Liver (tissue), 9 donors: ENCODE results near the gene LENEP. TPM values are rescaled to one million over a fixed set of nuclear protein-coding genes. Genes with fewer than 3 reads are reported as not detected.

Experiments
- DNase-seq: peaks from one replicate; pipeline ENCODE4 v3.0.0-alpha.2; 2017; ENCODE audit warnings: low spot score
- H3K27ac ChIP-seq, 2 donors: one replicate each; pipeline ENCODE4 v1.7.0; 2013; ENCODE audit warnings: inconsistent platforms in 2 of 2, low read length in 2 of 2, control low read depth in 1 of 2, low read depth in 1 of 2, mild to moderate bottlenecking in 1 of 2
- H3K27me3 ChIP-seq, 4 donors: one replicate each; pipeline versions ENCODE4 v1.6.1 to v1.7.0; 2013; ENCODE audit warnings: low read length in 3 of 4, inconsistent platforms in 1 of 4, mild to moderate bottlenecking in 1 of 4, moderate library complexity in 1 of 4; ENCODE audit not compliant: control insufficient read depth in 4 of 4, insufficient read depth in 4 of 4
- H3K36me3 ChIP-seq, 4 donors: one replicate each; pipeline versions ENCODE4 v1.6.1 to v1.7.0; 2013; ENCODE audit warnings: low read length in 3 of 4, mild to moderate bottlenecking in 3 of 4, low read depth in 1 of 4, moderate library complexity in 1 of 4; ENCODE audit not compliant: control insufficient read depth in 4 of 4, insufficient read depth in 3 of 4
- H3K4me1 ChIP-seq, 4 donors: one replicate each; pipeline versions ENCODE4 v1.6.1 to v1.7.0; 2013; ENCODE audit warnings: low read length in 3 of 4, mild to moderate bottlenecking in 3 of 4, moderate library complexity in 1 of 4; ENCODE audit not compliant: control insufficient read depth in 4 of 4, insufficient read depth in 4 of 4
- H3K4me3 ChIP-seq, 3 donors: one replicate each; pipeline versions ENCODE4 v1.6.1 to v1.7.0; 2013; ENCODE audit warnings: low read length in 3 of 3, control low read depth in 1 of 3, low read depth in 1 of 3, mild to moderate bottlenecking in 1 of 3
- H3K9ac ChIP-seq, 2 donors: one replicate each; pipeline ENCODE4 v1.7.0; 2013; ENCODE audit warnings: low read length in 2 of 2, mild to moderate bottlenecking in 2 of 2, moderate library complexity in 2 of 2, control low read depth in 1 of 2, low read depth in 1 of 2
- H3K9me3 ChIP-seq, 4 donors: one replicate each; pipeline versions ENCODE4 v1.6.1 to v1.7.0; 2013; ENCODE audit warnings: low read length in 3 of 4; ENCODE audit not compliant: control insufficient read depth in 4 of 4
- ATF3 ChIP-seq: IDR thresholded peaks from 2 replicates; pipeline ENCODE4 v1.6.1; 2016; ENCODE audit warnings: antibody characterized with exemption
- CTCF ChIP-seq: fragments of 150-350 bp; IDR thresholded peaks from 2 replicates; pipeline ENCODE4 v1.5.1; 2017; ENCODE audit warnings: improper control_type of control experiment, low read depth, low read length; ENCODE audit not compliant: missing input control
- GABPA ChIP-seq, 2 donors: IDR thresholded peaks in 1 of 2; conservative IDR thresholded peaks in 1 of 2; 2 replicates each; pipeline ENCODE4 v1.6.1; 2016; ENCODE audit warnings: antibody characterized with exemption in 2 of 2, mild to moderate bottlenecking in 1 of 2, moderate library complexity in 1 of 2
- HNF4A ChIP-seq, 2 donors: conservative IDR thresholded peaks; 2 replicates each; pipeline ENCODE4 v1.6.1; 2016; ENCODE audit warnings: antibody characterized with exemption in 2 of 2, mild to moderate bottlenecking in 2 of 2
- HNF4G ChIP-seq: IDR thresholded peaks from 2 replicates; pipeline ENCODE4 v1.6.1; 2016; ENCODE audit warnings: antibody characterized with exemption
- JUND ChIP-seq, 2 donors: IDR thresholded peaks; 2 replicates each; pipeline ENCODE4 v1.6.1; 2016; ENCODE audit warnings: antibody characterized with exemption in 2 of 2
- NR2F2 ChIP-seq: IDR thresholded peaks from 2 replicates; pipeline ENCODE4 v1.6.1; 2016; ENCODE audit warnings: antibody characterized with exemption
- RAD21 ChIP-seq, 2 donors: IDR thresholded peaks; 2 replicates each; pipeline ENCODE4 v1.6.1; 2016; ENCODE audit warnings: antibody characterized with exemption in 2 of 2, mild to moderate bottlenecking in 2 of 2
- REST ChIP-seq: IDR thresholded peaks from 2 replicates; pipeline ENCODE4 v1.6.1; 2016; ENCODE audit warnings: antibody characterized with exemption, mild to moderate bottlenecking
- RXRA ChIP-seq, 2 donors: IDR thresholded peaks; 2 replicates each; pipeline ENCODE4 v1.6.1; 2017 to 2018; ENCODE audit warnings: antibody characterized with exemption in 2 of 2, mild to moderate bottlenecking in 1 of 2
- SP1 ChIP-seq: IDR thresholded peaks from 2 replicates; pipeline ENCODE4 v1.6.1; 2018; ENCODE audit warnings: antibody characterized with exemption, mild to moderate bottlenecking
- WGBS: extraction: QIAGEN DNeasy Blood & Tissue Kit; methylation state at CpG from one replicate; pipeline ENCODE4 v1.1.7; 2013; 5-methylcytosine and 5-hydroxymethylcytosine counted together
- polyA plus RNA-seq, 2 donors: library from polyadenylated mRNA; stranded (reverse) in 1 of 2; unstranded in 1 of 2; fragments of 200-250 nt in 1 of 2; fragments of >200 nt in 1 of 2; fragmentation: Nextera tagmentation in 1 of 2; extraction: Ambion mirVana in 1 of 2; gene quantifications; one replicate each; pipeline versions ENCODE4 v1.2.1 to v1.2.3, GENCODE V29; 2013 to 2015
- total RNA-seq, 2 donors: library from RNA; depleted of rRNA; stranded (reverse); fragments of >200 nt; gene quantifications; one replicate each; pipeline ENCODE4 v1.2.3, GENCODE V29; 2014
- donor health status: healthy.
- donor health status: healthy.
- donor health status: healthy.
- donor health status: healthy.
- donor health status: healthy.

LENEP gene
- total and polyA plus RNA-seq, 4 donors: 0.42 TPM; not detected in 3

GRCh38 chr1:154943649-154944400 lies 49.6 kb upstream of the LENEP start:
- Histone ChIP-seq H3K4me1 (peaks cover 6 to 46% (median 23%) of the 10 kb centered on the region in 4 donors), H3K36me3 (peaks cover 0 to 13% (median 1%) of the 10 kb centered on the region in 4 donors), H3K4me3 (no peak overlapping the region), H3K27ac (peak overlapping the region; percentile 60 to 73), H3K27me3 (no peaks in the 10 kb centered on the region), H3K9ac (peak overlapping the region; percentile 51 to 78), H3K9me3 (no peaks in the 10 kb centered on the region)
- DNase-seq: peak; percentile 56
- WGBS: 50% methylated on average over 6 of the region's 6 CpGs
- TF ChIP-seq RXRA (IDR thresholded peaks at IDR 0.05) (no peak), RAD21 (IDR thresholded peaks at IDR 0.05) (peak; percentile 80 to 82), REST (no peak), CTCF (peak; percentile 67)

- Histone ChIP-seq H3K4me1 (peaks cover 6 to 46% (median 22%) of the 10 kb centered on the region in 4 donors), H3K9ac (peak overlapping the region; percentile 51 to 78), H3K36me3 (peaks cover 0 to 13% (median 1%) of the 10 kb centered on the region in 4 donors), H3K4me3 (no peak overlapping the region), H3K9me3 (no peaks in the 10 kb centered on the region), H3K27me3 (no peaks in the 10 kb centered on the region), H3K27ac (peak overlapping the region; percentile 60 to 73)
- DNase-seq: peak; percentile 59
- TF ChIP-seq SP1 (peak; percentile 85), CTCF (no peak), JUND (IDR thresholded peaks at IDR 0.05) (peak in 1 of 2 donors; percentile 31), RAD21 (IDR thresholded peaks at IDR 0.05) (peak in 1 of 2 donors; percentile 58), GABPA (IDR thresholded peaks at IDR 0.05 in 1 of 2, conservative IDR thresholded peaks at IDR 0.05 in 1 of 2) (peak in 1 of 2 donors; percentile 45), NR2F2 (no peak), REST (peak; percentile 47), ATF3 (no peak), HNF4A (conservative IDR thresholded peaks at IDR 0.05) (peak; percentile 82 to 87), HNF4G (peak; percentile 53), RXRA (IDR thresholded peaks at IDR 0.05) (peak; percentile 75 to 80)
- 27% methylated on average over 9 of the region's 9 CpGs for whole genome bisulfite sequencing
These were observed 48.8 kb upstream of the LENEP start for GRCh38 chr1:154944401-154945159.
